Spleen (tissue), 11 donors: ENCODE results near the gene CEMIP2. TPM values are rescaled to one million over a fixed set of nuclear protein-coding genes. Genes with fewer than 3 reads are reported as not detected.

ENCODE experiments used
- DNase-seq: peaks from one replicate; pipeline ENCODE4 v3.0.0-alpha.2; 2020
- H3K27ac ChIP-seq, 8 donors: fragments of 200-600 bp; sonication (generic) in 7 of 8; 1 replicate in 4 of 8; 2 replicates in 4 of 8; pipeline versions ENCODE4 v1.5.0 to v1.8.0; 2016 to 2021; ENCODE audit warnings: inconsistent platforms in 4 of 8, mild to moderate bottlenecking in 4 of 8, moderate library complexity in 1 of 8
- H3K27me3 ChIP-seq, 7 donors: fragments of 200-600 bp; sonication (generic) in 6 of 7; replicated peaks in 1 of 7; 1 replicate in 4 of 7; 2 replicates in 3 of 7; pipeline versions ENCODE4 v1.5.0 to v1.8.0; 2016 to 2021; ENCODE audit warnings: inconsistent platforms in 3 of 7, mild to moderate bottlenecking in 1 of 7
- H3K36me3 ChIP-seq, 6 donors: fragments of 200-600 bp; sonication (generic) in 5 of 6; 1 replicate in 4 of 6; 2 replicates in 2 of 6; pipeline versions ENCODE4 v1.5.0 to v1.8.0; 2016 to 2021; ENCODE audit warnings: inconsistent platforms in 2 of 6
- H3K4me1 ChIP-seq, 6 donors: fragments of 200-600 bp; sonication (generic) in 5 of 6; 1 replicate in 3 of 6; 2 replicates in 3 of 6; pipeline versions ENCODE4 v1.5.0 to v1.8.0; 2016 to 2021; ENCODE audit warnings: inconsistent platforms in 3 of 6
- H3K4me3 ChIP-seq, 8 donors: fragments of 200-600 bp; sonication (generic) in 7 of 8; 1 replicate in 4 of 8; 2 replicates in 4 of 8; pipeline versions ENCODE4 v1.5.0 to v1.8.0; 2016 to 2021; ENCODE audit warnings: inconsistent platforms in 4 of 8, mild to moderate bottlenecking in 4 of 8, moderate library complexity in 2 of 8
- H3K9me3 ChIP-seq, 8 donors: fragments of 200-600 bp; sonication (generic) in 7 of 8; 1 replicate in 4 of 8; 2 replicates in 4 of 8; pipeline versions ENCODE4 v1.5.0 to v1.8.0; 2016 to 2021; ENCODE audit warnings: inconsistent platforms in 4 of 8
- CTCF ChIP-seq, 11 experiments: fragments of 200-600 bp in 7 of 11; fragments of 450-650 bp in 4 of 11; sonication (generic) in 4 of 11; IDR thresholded peaks in 8 of 11; conservative IDR thresholded peaks in 3 of 11; 1 replicate in 7 of 11; 2 replicates in 4 of 11; pipeline versions ENCODE4 v1.4.0 to v1.8.0; 2016 to 2021; ENCODE audit warnings: antibody characterized with exemption in 11 of 11, inconsistent platforms in 4 of 11, mild to moderate bottlenecking in 1 of 11
- POLR2A ChIP-seq, 3 donors: fragments of 450-650 bp; IDR thresholded peaks; one replicate each; pipeline ENCODE4 v1.5.1; 2017; ENCODE audit warnings: antibody characterized with exemption in 3 of 3, mild to moderate bottlenecking in 1 of 3
- POLR2AphosphoS5 ChIP-seq, 3 donors: sonication (generic); formaldehyde crosslinking; IDR thresholded peaks; one replicate each; pipeline ENCODE4 v1.5.1; 2017; ENCODE audit warnings: antibody characterized with exemption in 3 of 3
- WGBS, 5 donors: extraction: QIAGEN DNeasy Blood & Tissue Kit in 3 of 5; methylation state at CpG; one replicate each; pipeline versions ENCODE4 v1.1.5 to v1.1.7; 2013 to 2018; 5-methylcytosine and 5-hydroxymethylcytosine counted together
- intact Hi-C: fragments of 100-400 bp; cut with DNase I; formaldehyde crosslinking; loops from one replicate; pipeline ENCODE4 v1.15.0; 2023; ENCODE audit warnings: low total_unique reads
- polyA plus RNA-seq, 3 donors: library from polyadenylated mRNA; stranded (reverse); fragments of 200-250 nt; gene quantifications; one replicate each; pipeline ENCODE4 v1.2.1, GENCODE V29; 2013
- total RNA-seq, 7 donors: library from RNA; depleted of rRNA in 3 of 7; stranded (reverse); fragments of >200 nt in 3 of 7; fragmentation: NEBNext Ultra II Directional in 4 of 7; extraction: Animal tissue kit (Norgen Biotek cat#: 25700) in 4 of 7; gene quantifications; one replicate each; pipeline versions ENCODE4 v1.1.0 to v1.2.1, GENCODE V29; 2016 to 2021
- donor health status: healthy with polysubstance abuse.
- donor health status: DM: no; HTN: no; CAD: no; lungs with moderate emphysema.
- donor health status: DM: no; HTN: no; CAD: no.
- donor health status: Bipolar disorder and iron deficiency.
- donor health status: healthy.
- donor health status: DM: no; HTN: no; CAD: no.
- donor health status: DM: yes; HTN: yes; CAD: no.

Gene CEMIP2
- total and polyA plus RNA-seq, 10 donors = 14.2 to 175 (median 86.1) TPM

- Histone ChIP-seq H3K4me1 (peaks cover 28 to 62% (median 45%) of the 10 kb centered on the region in 6 donors), H3K4me3 (peak overlapping the region in 4 of 8 donors; percentile 70 to 76 (median 74)), H3K9me3 (no peaks in the 10 kb centered on the region), H3K27ac (peak overlapping the region in 5 of 8 donors; percentile 96 to 99 (median 98)), H3K27me3 (peaks cover 0 to 5% (median 0%) of the 10 kb centered on the region in 7 donors), H3K36me3 (no peaks in the 10 kb centered on the region)
- intact Hi-C loops = no loop called here
- no peak for DNase-seq
- no peak for TF ChIP-seq CTCF (IDR thresholded peaks at IDR 0.05 in 8 of 11, conservative IDR thresholded peaks at IDR 0.05 in 3 of 11)
- TF ChIP-seq POLR2A (IDR thresholded peaks at IDR 0.05) = no peak
- TF ChIP-seq POLR2AphosphoS5 (IDR thresholded peaks at IDR 0.05) = no peak
- 84 to 93% (median 91%) methylated on average over 3 of the region's 3 CpGs for WGBS, 5 donors
These were observed 1.9 kb upstream of the CEMIP2 start for GRCh38 chr9:71770170-71770569.

- no peaks in the 10 kb centered on the region for H3K36me3 ChIP-seq
- DNase-seq = peak; percentile 96
- peaks cover 0 to 5% (median 0%) of the 10 kb centered on the region in 7 donors for H3K27me3 ChIP-seq
- H3K27ac ChIP-seq = peak overlapping the region; percentile 94 to 99 (median 98)
- TF ChIP-seq POLR2AphosphoS5 (IDR thresholded peaks at IDR 0.05) (peak; percentile 82 to 90 (median 83)), POLR2A (IDR thresholded peaks at IDR 0.05) (peak; percentile 5 to 50 (median 43)), CTCF (IDR thresholded peaks at IDR 0.05 in 8 of 11, conservative IDR thresholded peaks at IDR 0.05 in 3 of 11) (peak in 9 of 11 experiments; percentile 12 to 62 (median 45))
- H3K9me3 ChIP-seq = no peaks in the 10 kb centered on the region
- 4 to 9% (median 7%) methylated on average over 23 to 46 of the region's 46 CpGs for WGBS, 5 donors
- H3K4me3 ChIP-seq = peak overlapping the region; percentile 62 to 76 (median 72)
- peaks cover 30 to 62% (median 47%) of the 10 kb centered on the region in 6 donors for H3K4me1 ChIP-seq
- intact Hi-C loops = loop anchor here (5.0 to 10.0 kb wide), 2 partner anchors 55 to 157 kb away; no protein-coding TSS in a partner anchor
These were observed 1.2 kb upstream of the CEMIP2 start for GRCh38 chr9:71769175-71770161.

- intact Hi-C loops = loop anchor here (5.0 to 10.0 kb wide), 2 partner anchors 53 to 156 kb away; no protein-coding TSS in a partner anchor
- peak overlapping the region; percentile 62 to 76 (median 72) for H3K4me3 ChIP-seq
- peak overlapping the region; percentile 94 to 99 (median 98) for H3K27ac ChIP-seq
- peak; percentile 88 for DNase-seq
- 1 to 2% (median 1%) methylated on average over 28 to 33 of the region's 33 CpGs for WGBS, 5 donors
- H3K36me3 ChIP-seq = no peaks in the 10 kb centered on the region
- peaks cover 31 to 69% (median 60%) of the 10 kb centered on the region in 6 donors for H3K4me1 ChIP-seq
- H3K9me3 ChIP-seq = no peaks in the 10 kb centered on the region
- peaks cover 0 to 5% (median 0%) of the 10 kb centered on the region in 7 donors for H3K27me3 ChIP-seq
- TF ChIP-seq POLR2AphosphoS5 (IDR thresholded peaks at IDR 0.05) (no peak), POLR2A (IDR thresholded peaks at IDR 0.05) (no peak), CTCF (IDR thresholded peaks at IDR 0.05 in 8 of 11, conservative IDR thresholded peaks at IDR 0.05 in 3 of 11) (no peak)
These were observed 464 bp downstream of the CEMIP2 start for GRCh38 chr9:71767776-71768321.
